Progenitor cell of endocrine pancreas (in vitro differentiated cells): ENCODE measurements around the gene FHOD3. TPM values are rescaled to one million over a fixed set of nuclear protein-coding genes. Genes with fewer than 3 reads are reported as not detected.

Experiments used
- DNase-seq: peaks from one replicate; pipeline ENCODE4 v3.0.0; 2021; ENCODE audit warnings: low spot score; ENCODE audit not compliant: unreplicated experiment
- H3K27ac Mint-ChIP-seq: 2 replicates; pipeline ENCODE4 v1.8.0; 2021; ENCODE audit warnings: mild to moderate bottlenecking, moderate library complexity, mixed read lengths
- H3K27me3 Mint-ChIP-seq: 2 replicates; pipeline ENCODE4 v1.8.0; 2021; ENCODE audit warnings: mixed read lengths
- H3K36me3 Mint-ChIP-seq: 2 replicates; pipeline ENCODE4 v1.8.0; 2022; ENCODE audit warnings: mixed read lengths; ENCODE audit not compliant: insufficient read depth
- H3K4me1 Mint-ChIP-seq: 2 replicates; pipeline ENCODE4 v1.8.0; 2021; ENCODE audit warnings: low read depth, mixed read lengths
- H3K4me3 Mint-ChIP-seq: 2 replicates; pipeline ENCODE4 v1.8.0; 2021; ENCODE audit warnings: low read depth, mild to moderate bottlenecking, moderate library complexity, mixed read lengths
- H3K9me3 Mint-ChIP-seq: 2 replicates; pipeline ENCODE4 v1.8.0; 2021; ENCODE audit warnings: low read depth, mixed read lengths
- CTCF ChIP-seq: fragments of 200-600 bp; sonication (generic); IDR thresholded peaks from one replicate; pipeline ENCODE4 v1.5.0; 2021; ENCODE audit warnings: antibody characterized with exemption, mild to moderate bottlenecking; ENCODE audit not compliant: unreplicated experiment
- total RNA-seq: library from RNA; stranded (reverse); gene quantifications from 2 replicates; pipeline ENCODE4 v1.2.1, GENCODE V29; 2021

Gene FHOD3
- total RNA-seq, 1 donor from 2014 or later: 1.6 TPM

GRCh38 chr18:36628435-36629137 is 331.1 kb downstream of the FHOD3 start:
- H3K9me3 Mint-ChIP-seq: no peaks in the 10 kb centered on the region
- H3K4me1 Mint-ChIP-seq: no peaks in the 10 kb centered on the region
- no peak overlapping the region for H3K4me3 Mint-ChIP-seq
- no peaks in the 10 kb centered on the region for H3K36me3 Mint-ChIP-seq
- TF ChIP-seq CTCF: no peak
- no peak overlapping the region for H3K27ac Mint-ChIP-seq
- no peaks in the 10 kb centered on the region for H3K27me3 Mint-ChIP-seq
- no peak for DNase-seq

- Mint-ChIP-seq H3K4me1 (no peaks in the 10 kb centered on the region), H3K4me3 (no peak overlapping the region), H3K36me3 (no peaks in the 10 kb centered on the region), H3K27ac (no peak overlapping the region), H3K9me3 (no peaks in the 10 kb centered on the region), H3K27me3 (no peaks in the 10 kb centered on the region)
- no peak for TF ChIP-seq CTCF
- no peak for DNase-seq
Measured at GRCh38 chr18:36629138-36629530, 331.6 kb downstream of the FHOD3 start.

- no peak overlapping the region for H3K4me3 Mint-ChIP-seq
- no peak overlapping the region for H3K27ac Mint-ChIP-seq
- H3K4me1 Mint-ChIP-seq: peaks cover 1% of the 10 kb centered on the region
- no peaks in the 10 kb centered on the region for H3K36me3 Mint-ChIP-seq
- no peak for DNase-seq
- H3K27me3 Mint-ChIP-seq: no peaks in the 10 kb centered on the region
- no peak for TF ChIP-seq CTCF
- H3K9me3 Mint-ChIP-seq: no peaks in the 10 kb centered on the region
Measured at GRCh38 chr18:36629836-36630235, 332.3 kb downstream of the FHOD3 start.

- Mint-ChIP-seq H3K9me3 (no peaks in the 10 kb centered on the region), H3K4me1 (peaks cover 8% of the 10 kb centered on the region), H3K4me3 (no peak overlapping the region), H3K27me3 (no peaks in the 10 kb centered on the region), H3K36me3 (no peaks in the 10 kb centered on the region), H3K27ac (no peak overlapping the region)
- DNase-seq: no peak
- no peak for TF ChIP-seq CTCF
Measured at GRCh38 chr18:36630917-36631316, 333.4 kb downstream of the FHOD3 start.

- Mint-ChIP-seq H3K36me3 (no peaks in the 10 kb centered on the region), H3K4me3 (no peak overlapping the region), H3K4me1 (peaks cover 8% of the 10 kb centered on the region), H3K27me3 (no peaks in the 10 kb centered on the region), H3K9me3 (no peaks in the 10 kb centered on the region), H3K27ac (no peak overlapping the region)
- TF ChIP-seq CTCF: no peak
- DNase-seq: no peak
Measured at GRCh38 chr18:36633961-36634412, 336.5 kb downstream of the FHOD3 start.
